Mesothelial cell of epicardium (in vitro differentiated cells): Measurements from ENCODE around the gene IFFO2. TPM values are rescaled to one million over a fixed set of nuclear protein-coding genes. Genes with fewer than 3 reads are reported as not detected.
A peak's percentile ranks its signal among the peaks of the same experiment; 100 is the strongest.

Experiments
- DNase-seq, 2 experiments: peaks; one replicate each; pipeline ENCODE4 v3.0.0; 2021; ENCODE audit warnings: low spot score in 2 of 2; ENCODE audit not compliant: unreplicated experiment in 2 of 2
- H3K27ac Mint-ChIP-seq: 2 replicates; pipeline ENCODE4 v1.8.0; 2021; ENCODE audit warnings: mixed read lengths
- H3K27me3 Mint-ChIP-seq: 2 replicates; pipeline ENCODE4 v1.8.0; 2021; ENCODE audit warnings: low read depth, mixed read lengths
- H3K36me3 Mint-ChIP-seq: 2 replicates; pipeline ENCODE4 v1.8.0; 2021; ENCODE audit warnings: mixed read lengths
- H3K4me1 Mint-ChIP-seq: 2 replicates; pipeline ENCODE4 v1.8.0; 2021; ENCODE audit warnings: mixed read lengths
- H3K4me3 Mint-ChIP-seq: 2 replicates; pipeline ENCODE4 v1.8.0; 2021; ENCODE audit warnings: mild to moderate bottlenecking, moderate library complexity, mixed read lengths
- H3K9me3 Mint-ChIP-seq: 2 replicates; pipeline ENCODE4 v1.8.0; 2021; ENCODE audit warnings: mixed read lengths
- CTCF ChIP-seq: fragments of 200-600 bp; sonication (generic); IDR thresholded peaks from one replicate; pipeline ENCODE4 v1.5.0; 2021; ENCODE audit warnings: antibody characterized with exemption; ENCODE audit not compliant: unreplicated experiment
- total RNA-seq: library from RNA; stranded (reverse); gene quantifications from 3 replicates; pipeline ENCODE4 v1.2.1, GENCODE V29; 2021

IFFO2 gene
- total RNA-seq, 1 donor from 2014 or later: 9.1 TPM

- Mint-ChIP-seq H3K36me3 (no peaks in the 10 kb centered on the region), H3K4me1 (peaks cover 48% of the 10 kb centered on the region), H3K27me3 (no peaks in the 10 kb centered on the region), H3K27ac (peak overlapping the region; percentile 80), H3K4me3 (no peak overlapping the region), H3K9me3 (no peaks in the 10 kb centered on the region)
- no peak for TF ChIP-seq CTCF
- DNase-seq: no peak
Observed at GRCh38 chr1:18940303-18941020, 16.0 kb downstream of the IFFO2 start.

GRCh38 chr1:18939398-18940302, 16.8 kb downstream of the IFFO2 start:
- Mint-ChIP-seq H3K36me3 (no peaks in the 10 kb centered on the region), H3K27me3 (no peaks in the 10 kb centered on the region), H3K27ac (peak overlapping the region; percentile 80), H3K9me3 (no peaks in the 10 kb centered on the region), H3K4me1 (peaks cover 40% of the 10 kb centered on the region), H3K4me3 (no peak overlapping the region)
- TF ChIP-seq CTCF: no peak
- DNase-seq: no peak

- no peak for DNase-seq
- H3K9me3 Mint-ChIP-seq: no peaks in the 10 kb centered on the region
- no peak for TF ChIP-seq CTCF
- H3K27ac Mint-ChIP-seq: no peak overlapping the region
- no peaks in the 10 kb centered on the region for H3K27me3 Mint-ChIP-seq
- H3K36me3 Mint-ChIP-seq: no peaks in the 10 kb centered on the region
- H3K4me1 Mint-ChIP-seq: peaks cover 35% of the 10 kb centered on the region
- H3K4me3 Mint-ChIP-seq: no peak overlapping the region
Observed at GRCh38 chr1:18938707-18939070, 17.8 kb downstream of the IFFO2 start.

DNA sequence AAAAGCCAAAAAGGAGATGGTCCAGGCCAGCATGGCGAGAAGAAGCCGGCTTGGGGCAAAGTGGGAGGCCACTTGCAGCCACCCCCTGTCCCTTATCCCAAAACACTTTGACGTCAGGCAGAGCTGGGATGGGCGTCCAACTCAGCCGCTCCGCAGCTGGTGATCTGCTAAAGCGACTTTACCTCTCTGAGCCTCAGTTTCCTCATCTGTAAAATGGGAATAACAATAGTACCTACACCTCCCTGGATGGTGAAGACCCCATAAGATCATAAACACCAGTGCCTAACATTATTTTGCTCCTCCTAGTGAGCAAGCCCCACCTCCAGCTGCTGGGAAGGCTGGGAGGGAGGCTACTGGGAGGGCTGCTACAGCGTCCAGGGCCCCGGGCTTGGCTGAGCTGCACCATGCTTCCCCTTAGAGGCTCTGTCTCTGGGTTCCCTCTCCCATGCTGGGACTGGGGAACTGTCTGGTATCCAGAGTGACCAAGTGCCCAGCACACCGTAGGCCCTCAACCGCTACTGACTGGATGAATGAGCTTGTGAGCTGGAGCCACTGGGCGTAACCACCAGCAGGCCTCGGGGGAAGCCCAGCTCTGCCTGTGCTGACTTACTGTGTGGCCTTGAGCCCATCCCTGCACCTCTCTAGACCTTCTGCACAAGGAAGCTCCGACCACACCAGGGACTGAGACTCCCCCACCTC, 18.3 kb downstream of the IFFO2 start:
- no peak for DNase-seq
- TF ChIP-seq CTCF: no peak
- Mint-ChIP-seq H3K9me3 (no peaks in the 10 kb centered on the region), H3K4me3 (no peak overlapping the region), H3K36me3 (no peaks in the 10 kb centered on the region), H3K27ac (no peak overlapping the region), H3K4me1 (peaks cover 32% of the 10 kb centered on the region), H3K27me3 (no peaks in the 10 kb centered on the region)

DNA sequence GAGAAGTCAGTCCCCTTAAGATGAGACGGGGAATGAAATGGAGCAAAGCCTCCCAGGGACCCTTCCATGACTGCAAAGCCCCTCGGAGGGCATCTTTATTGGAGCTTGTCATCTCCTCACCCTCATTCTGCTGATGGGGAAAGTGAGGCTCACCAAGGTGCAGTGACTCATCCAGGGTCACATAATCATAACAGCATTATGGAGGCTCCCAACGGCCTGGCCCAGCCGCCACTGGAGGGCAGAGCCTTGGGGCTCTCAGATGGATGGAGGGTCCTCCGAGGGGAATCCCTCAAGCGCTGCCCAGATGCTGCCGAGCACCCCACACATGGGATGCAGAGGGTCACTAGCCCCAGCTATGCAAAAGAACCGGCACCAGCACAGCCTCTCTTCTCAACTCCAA, 18.9 kb downstream of the IFFO2 start:
- H3K4me1 Mint-ChIP-seq: peaks cover 32% of the 10 kb centered on the region

More for the DNA sequence above, 18.9 kb downstream of the IFFO2 start:
- no peak for TF ChIP-seq CTCF
- Mint-ChIP-seq H3K4me3 (no peak overlapping the region), H3K9me3 (no peaks in the 10 kb centered on the region), H3K27ac (no peak overlapping the region), H3K36me3 (no peaks in the 10 kb centered on the region), H3K27me3 (no peaks in the 10 kb centered on the region)
- no peak for DNase-seq
